Thyroid gland (tissue), 4 donors: ENCODE results near the gene DTNBP1.
"Not testable (repeated sequence)": the region's sequence is repeated elsewhere in the genome, so short reads cannot be mapped to it uniquely, and the experiment has no call there.

ENCODE experiments used
- CTCF ChIP-seq, 6 experiments: fragments of 200-600 bp in 3 of 6; fragments of 450-650 bp in 3 of 6; sonication (generic) in 3 of 6; IDR thresholded peaks; one replicate each; pipeline ENCODE4 v1.5.1; 2016 to 2019; ENCODE audit warnings: antibody characterized with exemption in 6 of 6, mild to moderate bottlenecking in 2 of 6, inconsistent platforms in 1 of 6, moderate library complexity in 1 of 6
- POLR2A ChIP-seq, 2 donors: fragments of 450-650 bp; IDR thresholded peaks; one replicate each; pipeline ENCODE4 v1.6.1; 2017; ENCODE audit warnings: antibody characterized with exemption in 2 of 2, mild to moderate bottlenecking in 2 of 2, moderate library complexity in 1 of 2

- TF ChIP-seq CTCF, POLR2A (IDR thresholded peaks at IDR 0.05): not testable (repeated sequence)
Measured at GRCh38 chr6:15666896-15667295, 4.1 kb upstream of the DTNBP1 start.
